Endothelial cell (in vitro differentiated cells): ENCODE data around the gene LAMA2. TPM values are rescaled to one million over a fixed set of nuclear protein-coding genes. Genes with fewer than 3 reads are reported as not detected.

ENCODE experiments used
- DNase-seq: peaks from one replicate; pipeline ENCODE4 v3.0.0; 2021; ENCODE audit warnings: low spot score
- H3K27ac Mint-ChIP-seq: one replicate; pipeline ENCODE4 v1.8.0; 2021; ENCODE audit warnings: mixed read lengths, inconsistent platforms; ENCODE audit not compliant: unreplicated experiment
- H3K27me3 Mint-ChIP-seq: one replicate; pipeline ENCODE4 v1.8.0; 2021; ENCODE audit warnings: mild to moderate bottlenecking, moderate library complexity, mixed read lengths, inconsistent platforms; ENCODE audit not compliant: unreplicated experiment
- H3K36me3 Mint-ChIP-seq: one replicate; pipeline ENCODE4 v1.8.0; 2021; ENCODE audit warnings: mild to moderate bottlenecking, low read depth, mixed read lengths, inconsistent platforms; ENCODE audit not compliant: unreplicated experiment
- H3K4me1 Mint-ChIP-seq: one replicate; pipeline ENCODE4 v1.8.0; 2021; ENCODE audit warnings: mild to moderate bottlenecking, mixed read lengths, inconsistent platforms; ENCODE audit not compliant: unreplicated experiment
- H3K4me3 Mint-ChIP-seq: one replicate; pipeline ENCODE4 v1.8.0; 2021; ENCODE audit warnings: mild to moderate bottlenecking, mixed read lengths, inconsistent platforms; ENCODE audit not compliant: unreplicated experiment
- H3K9me3 Mint-ChIP-seq: one replicate; pipeline ENCODE4 v1.8.0; 2021; ENCODE audit warnings: mixed read lengths, inconsistent platforms; ENCODE audit not compliant: unreplicated experiment
- CTCF ChIP-seq: fragments of 200-600 bp; sonication (generic); IDR thresholded peaks from one replicate; pipeline ENCODE4 v1.5.0; 2021; ENCODE audit warnings: antibody characterized with exemption; ENCODE audit not compliant: unreplicated experiment
- total RNA-seq: library from RNA; stranded (reverse); fragmentation: NEBNext Ultra II Directional; extraction: Animal tissue kit (Norgen Biotek cat#: 25700); gene quantifications from one replicate; pipeline ENCODE4 v1.2.1, GENCODE V29; 2021; ENCODE audit not compliant: unreplicated experiment

LAMA2 gene
- total RNA-seq, 1 donor from 2014 or later, result 2.0 TPM

GRCh38 chr6:129551486-129551885 lies 668.5 kb downstream of the LAMA2 start:
- Mint-ChIP-seq H3K27me3 (peaks cover 2% of the 10 kb centered on the region), H3K4me3 (no peak overlapping the region), H3K4me1 (peaks cover 17% of the 10 kb centered on the region), H3K36me3 (peaks cover 36% of the 10 kb centered on the region), H3K27ac (no peak overlapping the region), H3K9me3 (no peaks in the 10 kb centered on the region)
- no peak for TF ChIP-seq CTCF
- no peak for DNase-seq

DNA sequence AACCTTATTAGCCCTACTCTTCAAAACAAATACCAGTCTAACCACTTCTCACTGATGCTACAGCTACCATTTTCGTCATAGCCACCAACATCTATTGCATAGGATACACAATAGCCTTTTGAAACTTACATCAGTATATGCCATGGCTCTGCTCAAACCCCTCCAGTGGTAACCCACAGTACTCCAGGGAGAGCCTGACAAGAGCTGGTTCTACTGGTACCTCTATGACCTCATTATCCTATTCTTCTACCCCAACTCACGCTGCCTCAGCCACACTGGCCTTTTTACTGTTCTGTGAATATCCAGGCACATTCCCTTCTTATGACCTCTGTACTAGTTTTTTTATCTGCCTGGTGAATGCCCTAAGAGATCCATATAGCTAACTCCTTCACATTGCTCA lies 669.5 kb downstream of the LAMA2 start:
- no peak for TF ChIP-seq CTCF
- Mint-ChIP-seq H3K4me1 (peaks cover 15% of the 10 kb centered on the region), H3K36me3 (peaks cover 40% of the 10 kb centered on the region), H3K27me3 (peaks cover 4% of the 10 kb centered on the region), H3K27ac (no peak overlapping the region), H3K9me3 (no peaks in the 10 kb centered on the region), H3K4me3 (peak overlapping the region; percentile 43)
- DNase-seq, result no peak

GRCh38 chr6:129555206-129555832 lies 672.4 kb downstream of the LAMA2 start:
- no peak overlapping the region for H3K27ac Mint-ChIP-seq
- H3K36me3 Mint-ChIP-seq, result peaks cover 40% of the 10 kb centered on the region
- no peak for DNase-seq
- H3K4me3 Mint-ChIP-seq, result no peak overlapping the region
- TF ChIP-seq CTCF, result no peak
- H3K27me3 Mint-ChIP-seq, result peaks cover 4% of the 10 kb centered on the region
- no peaks in the 10 kb centered on the region for H3K9me3 Mint-ChIP-seq
- no peaks in the 10 kb centered on the region for H3K4me1 Mint-ChIP-seq

GRCh38 chr6:129558248-129558647 lies 675.3 kb downstream of the LAMA2 start:
- no peak overlapping the region for H3K4me3 Mint-ChIP-seq
- TF ChIP-seq CTCF, result no peak
- H3K27ac Mint-ChIP-seq, result no peak overlapping the region
- peaks cover 4% of the 10 kb centered on the region for H3K27me3 Mint-ChIP-seq
- no peaks in the 10 kb centered on the region for H3K4me1 Mint-ChIP-seq
- H3K9me3 Mint-ChIP-seq, result no peaks in the 10 kb centered on the region
- DNase-seq, result no peak
- H3K36me3 Mint-ChIP-seq, result peaks cover 15% of the 10 kb centered on the region

DNA sequence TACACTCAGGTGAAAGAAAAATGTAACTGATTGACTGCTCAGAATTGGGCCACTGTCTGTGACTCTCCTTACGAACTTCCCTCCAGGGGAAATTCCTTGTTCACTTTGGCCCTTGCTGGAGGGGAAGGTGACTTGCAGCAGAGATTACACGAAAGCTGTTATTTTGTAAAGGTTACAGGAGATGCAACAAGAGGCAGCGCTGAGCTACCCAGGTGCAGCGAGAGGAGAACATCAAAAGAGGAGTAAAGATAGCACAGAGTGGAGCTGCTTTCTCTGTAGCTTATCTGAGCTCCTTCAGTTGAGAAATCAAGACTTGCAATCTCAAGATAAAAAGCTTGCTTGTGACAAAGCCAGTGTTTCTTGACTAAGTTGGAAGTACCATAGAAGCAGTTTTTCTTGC lies 682.4 kb downstream of the LAMA2 start:
- no peak for TF ChIP-seq CTCF
- Mint-ChIP-seq H3K4me1 (no peaks in the 10 kb centered on the region), H3K27ac (peak overlapping the region; percentile 4), H3K27me3 (peaks cover 2% of the 10 kb centered on the region), H3K4me3 (no peak overlapping the region), H3K36me3 (peaks cover 4% of the 10 kb centered on the region), H3K9me3 (no peaks in the 10 kb centered on the region)
- DNase-seq, result no peak
